GM12878 (cell line): ENCODE results near the gene PYGB.

Experiments used
- CHD2 ChIP-seq: IDR thresholded peaks from 2 replicates; pipeline ENCODE4 v1.6.1; 2011; ENCODE audit warnings: low read depth, low read length, improper control_type of control experiment, borderline replicate concordance
- CREB1 ChIP-seq: IDR thresholded peaks from 2 replicates; pipeline ENCODE4 v1.6.1; 2012; ENCODE audit warnings: low read depth, mild to moderate bottlenecking, inconsistent platforms
- CTCF ChIP-seq, 3 experiments: IDR thresholded peaks in 2 of 3; conservative IDR thresholded peaks in 1 of 3; 2 replicates each; pipeline ENCODE4 v1.5.1; 2011; ENCODE audit warnings: low read depth in 3 of 3, low read length in 3 of 3, mild to moderate bottlenecking in 3 of 3, control low read depth in 2 of 3, moderate library complexity in 2 of 3, inconsistent platforms in 1 of 3, mixed read lengths in 1 of 3; ENCODE audit not compliant: control insufficient read depth in 2 of 3, insufficient read depth in 1 of 3; ENCODE audit errors: extremely low read depth in 1 of 3
- ETV6 ChIP-seq, 2 experiments: fragments of 450-650 bp in 1 of 2; IDR thresholded peaks in 1 of 2; conservative IDR thresholded peaks in 1 of 2; 2 replicates each; pipeline ENCODE4 v1.6.1; 2014; ENCODE audit warnings: antibody characterized with exemption in 1 of 2, borderline replicate concordance in 1 of 2, low read depth in 1 of 2, mild to moderate bottlenecking in 1 of 2, moderate library complexity in 1 of 2
- HCFC1 ChIP-seq: fragments of 150-350 bp; IDR thresholded peaks from 2 replicates; pipeline ENCODE4 v1.6.1; 2014; ENCODE audit warnings: low read length
- HDGF ChIP-seq: fragments of 450-650 bp; IDR thresholded peaks from 2 replicates; pipeline ENCODE4 v1.6.1; 2016; ENCODE audit warnings: antibody characterized with exemption
- MAX ChIP-seq: IDR thresholded peaks from 2 replicates; pipeline ENCODE4 v1.6.1; 2012; ENCODE audit warnings: low read depth, low read length, improper control_type of control experiment
- MTA2 ChIP-seq: fragments of 450-650 bp; IDR thresholded peaks from 2 replicates; pipeline ENCODE4 v1.6.1; 2016; ENCODE audit warnings: low read depth, mild to moderate bottlenecking, moderate library complexity
- NFYB ChIP-seq: IDR thresholded peaks from 2 replicates; pipeline ENCODE4 v1.6.1; 2011; ENCODE audit warnings: low read depth, mild to moderate bottlenecking, low read length, improper control_type of control experiment, moderate library complexity; ENCODE audit not compliant: insufficient read depth
- POLR2AphosphoS2 ChIP-seq: IDR thresholded peaks from 2 replicates; pipeline ENCODE4 v1.6.1; 2011; ENCODE audit warnings: low read depth, mild to moderate bottlenecking, low read length, improper control_type of control experiment, moderate library complexity
- POU2F2 ChIP-seq: IDR thresholded peaks from 3 replicates; pipeline ENCODE4 v1.6.1; 2011; ENCODE audit warnings: low read depth, mild to moderate bottlenecking, low read length, borderline replicate concordance
- SKIL ChIP-seq: fragments of 450-650 bp; IDR thresholded peaks from 2 replicates; pipeline ENCODE4 v1.6.1; 2017; ENCODE audit warnings: mild to moderate bottlenecking, low read depth, inconsistent platforms; ENCODE audit not compliant: poor library complexity, severe bottlenecking
- YY1 ChIP-seq: IDR thresholded peaks from 2 replicates; pipeline ENCODE4 v1.6.1; 2011; ENCODE audit warnings: low read depth, mild to moderate bottlenecking, low read length
- ZNF274 ChIP-seq: IDR thresholded peaks from one replicate; pipeline ENCODE4 v1.8.0; 2011; ENCODE audit not compliant: insufficient read length, insufficient read depth

GRCh38 chr20:25304025-25304549 lies 56.2 kb downstream of the PYGB start:
- TF ChIP-seq CREB1 (no peak), CTCF (IDR thresholded peaks at IDR 0.05 in 2 of 3, conservative IDR thresholded peaks at IDR 0.05 in 1 of 3; ENCODE audit: control insufficient read depth in 2 of 3, extremely low read depth in 1 of 3, insufficient read depth in 1 of 3, low read depth in 3 of 3, low read length in 3 of 3) (no peak), ETV6 (conservative IDR thresholded peaks at IDR 0.05 in 1 of 2, IDR thresholded peaks at IDR 0.05 in 1 of 2; ENCODE audit: borderline replicate concordance in 1 of 2, low read depth in 1 of 2) (no peak), HDGF (no peak), MTA2 (no peak), CHD2 (no peak), POU2F2 (no peak), ZNF274 (no peak), HCFC1 (no peak), NFYB (no peak), SKIL (no peak), POLR2AphosphoS2 (no peak), MAX (no peak), YY1 (no peak)
